NCI-H526 (cell line): ENCODE results near the gene AQP10.
"Not testable (repeated sequence)": the region's sequence is repeated elsewhere in the genome, so short reads cannot be mapped to it uniquely, and the experiment has no call there.

Source experiments
- DNase-seq, 2 experiments: peaks; one replicate each; lab custom pipeline; 2025; lab: John Stamatoyannopoulos, UW

AQP10 gene

GRCh38 chr1:154344977-154345837 is 24.3 kb downstream of the AQP10 start:
- DNase-seq = peak; percentile 68 to 90

- no peak for DNase-seq
These were observed 25.5 kb downstream of the AQP10 start for GRCh38 chr1:154346276-154346917.

GRCh38 chr1:154347961-154348360 is 27.1 kb downstream of the AQP10 start:
- no peak for DNase-seq

GRCh38 chr1:154348429-154349076 is 27.7 kb downstream of the AQP10 start:
- DNase-seq = peak in 1 of 2 experiments; percentile 41

GRCh38 chr1:154349121-154349520 is 28.2 kb downstream of the AQP10 start:
- DNase-seq = no peak

- no peak for DNase-seq
These were observed 29.5 kb downstream of the AQP10 start for GRCh38 chr1:154350383-154350782.

- peak; percentile 77 to 80 for DNase-seq
These were observed 30.6 kb downstream of the AQP10 start for GRCh38 chr1:154351363-154352068.

GRCh38 chr1:154352245-154352580 is 31.3 kb downstream of the AQP10 start:
- DNase-seq = no peak

- DNase-seq = peak; percentile 73 to 94
These were observed 31.9 kb downstream of the AQP10 start for GRCh38 chr1:154352581-154353459.

- no peak for DNase-seq
These were observed 32.6 kb downstream of the AQP10 start for GRCh38 chr1:154353460-154353904.

- DNase-seq = peak in 1 of 2 experiments; percentile 63
These were observed 33.1 kb downstream of the AQP10 start for GRCh38 chr1:154353966-154354365.

GRCh38 chr1:154358519-154358918 is 37.6 kb downstream of the AQP10 start:
- no peak for DNase-seq

- no peak for DNase-seq
These were observed 39.4 kb downstream of the AQP10 start for GRCh38 chr1:154360288-154360687.

- DNase-seq = not testable (repeated sequence)
These were observed 40.0 kb downstream of the AQP10 start for GRCh38 chr1:154360881-154361280.

- DNase-seq = no peak
These were observed 40.5 kb downstream of the AQP10 start for GRCh38 chr1:154361357-154361756.

GRCh38 chr1:154371436-154371835 is 50.5 kb downstream of the AQP10 start:
- DNase-seq = no peak

GRCh38 chr1:154373777-154374357 is 53.0 kb downstream of the AQP10 start:
- DNase-seq = not testable (repeated sequence)
